HS-27A (cell line): Measurements from ENCODE around the gene TNFRSF11A.

Source experiments
- DNase-seq: peaks from one replicate; pipeline ENCODE4 v3.0.0-alpha.2; 2012; ENCODE audit warnings: low read depth, missing footprints

TNFRSF11A gene

DNA sequence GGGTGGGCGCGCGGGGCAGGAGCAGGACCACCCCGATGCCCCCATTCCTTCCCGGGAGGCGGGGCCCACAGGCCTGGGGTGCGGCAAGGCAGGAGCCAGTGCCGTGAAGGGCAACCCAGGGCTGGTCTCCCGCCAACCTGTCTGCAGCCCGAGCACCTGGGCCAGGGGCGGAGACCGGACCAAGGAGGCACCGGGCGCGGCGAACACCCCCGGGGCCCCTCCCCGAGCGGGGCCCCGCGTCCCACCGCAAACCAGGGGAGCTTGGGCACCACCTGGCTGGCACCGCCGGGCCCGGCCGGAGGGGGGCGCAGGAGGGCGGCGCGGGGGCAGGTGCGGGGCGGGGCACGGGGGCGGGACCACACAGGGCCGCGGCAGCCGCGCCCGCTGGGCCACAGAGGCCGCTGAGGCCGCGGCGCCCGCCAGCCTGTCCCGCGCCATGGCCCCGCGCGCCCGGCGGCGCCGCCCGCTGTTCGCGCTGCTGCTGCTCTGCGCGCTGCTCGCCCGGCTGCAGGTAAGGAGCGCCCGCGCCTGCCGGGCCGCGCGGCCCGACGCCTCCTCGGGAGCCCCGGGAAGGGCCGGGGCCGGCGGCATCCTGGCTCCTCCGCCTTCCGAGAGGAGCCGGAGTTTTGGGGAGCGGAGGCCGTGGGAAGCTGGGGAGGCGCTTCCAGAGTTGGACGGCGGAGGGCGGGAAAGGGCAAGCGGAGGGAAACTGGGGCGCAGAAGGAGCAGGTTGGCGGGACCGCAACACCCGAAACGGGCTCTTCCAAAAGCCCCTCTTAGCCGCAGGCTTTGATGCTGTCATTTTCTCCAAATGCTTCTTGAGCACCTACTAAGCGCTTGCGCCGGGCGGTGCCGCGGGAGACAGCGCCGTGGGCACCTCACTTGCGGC is at the start of gene TNFRSF11A:
TSS of gene TNFRSF11A (plus strand) at position 394 of the 889 bp plus-strand sequence. CDS start at position 437, 43 bp downstream.
- DNase-seq = no peak

- no peak for DNase-seq
Observed at GRCh38 chr18:62277045-62277444, 48.1 kb upstream of the TNFRSF11A start.

GRCh38 chr18:62279561-62279960 is 45.5 kb upstream of the TNFRSF11A start:
- DNase-seq = no peak

GRCh38 chr18:62280058-62280457 is 45.1 kb upstream of the TNFRSF11A start:
- no peak for DNase-seq

GRCh38 chr18:62280786-62281185 is 44.3 kb upstream of the TNFRSF11A start:
- DNase-seq = no peak

GRCh38 chr18:62281684-62282083 is 43.4 kb upstream of the TNFRSF11A start:
- DNase-seq = peak; percentile 56

DNA sequence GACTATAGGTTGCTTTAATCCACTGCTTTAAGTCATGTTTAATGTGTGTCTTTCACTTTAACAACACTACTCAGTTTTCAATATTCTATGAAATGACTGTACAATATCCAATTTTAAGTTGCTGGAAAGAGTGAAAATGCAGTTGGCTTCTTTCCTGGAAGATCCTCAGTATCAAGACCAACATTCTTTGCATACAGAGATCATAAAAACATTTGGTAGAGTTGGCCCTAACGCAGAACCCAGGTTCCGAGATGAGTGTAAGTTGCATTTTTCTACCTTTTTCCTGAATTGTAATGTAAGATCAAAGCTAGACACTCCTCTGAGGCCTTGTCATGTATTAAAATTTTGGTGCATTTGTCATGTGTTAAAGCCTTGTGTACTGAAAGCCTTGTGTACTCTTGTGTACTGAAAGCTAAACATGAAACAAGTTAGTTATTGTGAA is 42.9 kb upstream of the TNFRSF11A start:
- peak; percentile 38 for DNase-seq

DNA sequence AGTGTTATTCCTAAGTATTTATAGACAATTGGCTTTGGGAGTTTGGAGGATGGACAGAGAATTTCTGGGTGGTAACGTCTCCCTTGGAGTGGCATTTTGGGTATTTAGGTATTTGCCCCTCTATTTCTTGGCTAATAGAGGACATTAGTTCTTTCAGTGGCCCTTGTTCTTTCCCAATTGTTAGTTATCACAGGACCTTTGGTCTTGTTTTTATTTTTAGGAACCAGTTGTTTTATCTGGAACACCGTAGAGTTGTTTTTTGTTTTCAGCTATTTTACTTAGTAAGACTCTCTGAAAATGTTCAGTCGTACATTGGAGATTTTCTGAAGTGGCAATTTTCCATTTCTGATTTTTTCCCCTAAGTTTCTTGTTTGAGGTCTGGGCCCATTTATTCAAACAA is 40.5 kb upstream of the TNFRSF11A start:
- DNase-seq = no peak

DNA sequence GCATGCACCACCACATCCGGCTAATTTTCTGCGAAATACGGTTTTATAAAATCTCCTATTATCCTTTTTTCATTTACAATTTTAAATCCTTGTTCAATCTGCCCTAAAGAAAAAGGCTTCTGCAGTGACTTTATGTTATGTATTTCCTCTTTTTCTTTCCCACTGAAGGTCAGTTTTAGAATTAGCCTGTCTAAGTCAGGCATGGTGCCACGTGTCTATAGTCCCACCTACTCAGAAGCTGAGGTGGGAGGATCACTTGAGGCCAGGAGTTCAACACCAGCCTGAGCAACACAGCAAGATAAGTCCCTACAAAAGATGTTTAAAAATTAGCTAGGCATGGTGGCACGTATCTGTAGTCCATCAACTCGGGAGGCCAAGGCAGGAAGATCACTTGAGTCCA is 39.8 kb upstream of the TNFRSF11A start:
- no peak for DNase-seq

DNA sequence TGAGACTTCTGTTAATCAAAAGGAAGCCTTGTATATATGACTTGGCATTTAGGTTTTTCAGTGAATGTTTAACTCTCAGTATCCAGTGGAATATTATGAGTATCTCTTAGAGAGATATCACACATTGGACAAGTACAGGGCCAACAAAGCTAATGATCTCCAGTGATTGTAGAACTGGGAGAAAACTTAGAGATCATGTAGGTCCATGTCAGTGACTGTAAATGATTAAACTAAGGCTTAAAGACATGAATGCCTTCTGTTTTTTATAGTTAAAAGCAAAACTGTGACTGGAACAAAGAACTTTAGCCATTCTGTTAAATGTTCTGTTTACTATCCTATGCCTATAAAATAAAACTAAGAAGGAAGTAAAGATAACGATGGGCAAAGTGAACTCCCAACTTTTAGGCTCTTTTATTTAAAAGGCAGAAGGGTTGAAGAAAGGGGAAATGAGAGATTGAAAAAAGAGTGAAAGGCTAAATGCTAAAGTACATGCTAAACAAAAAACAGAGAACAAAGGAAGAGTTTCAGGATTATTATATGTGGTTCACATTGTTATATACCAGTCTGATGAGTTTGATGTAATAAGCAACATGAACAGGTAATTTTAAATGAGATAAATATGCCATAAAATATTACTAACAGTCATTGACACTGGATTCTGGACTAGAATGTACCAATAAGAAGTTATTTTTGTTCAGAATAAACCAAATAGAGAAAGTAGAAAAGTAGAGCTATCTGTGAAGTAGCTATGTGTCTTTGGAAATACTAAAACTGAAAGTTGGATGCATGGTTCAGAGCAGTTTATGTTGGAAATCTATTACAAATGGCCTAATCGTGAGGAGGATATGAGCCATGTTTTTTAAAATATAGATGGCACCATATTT is 37.1 kb upstream of the TNFRSF11A start:
- DNase-seq = no peak

GRCh38 chr18:62288665-62289008 is 36.5 kb upstream of the TNFRSF11A start:
- DNase-seq = no peak

GRCh38 chr18:62289047-62289446 is 36.1 kb upstream of the TNFRSF11A start:
- DNase-seq = no peak

DNA sequence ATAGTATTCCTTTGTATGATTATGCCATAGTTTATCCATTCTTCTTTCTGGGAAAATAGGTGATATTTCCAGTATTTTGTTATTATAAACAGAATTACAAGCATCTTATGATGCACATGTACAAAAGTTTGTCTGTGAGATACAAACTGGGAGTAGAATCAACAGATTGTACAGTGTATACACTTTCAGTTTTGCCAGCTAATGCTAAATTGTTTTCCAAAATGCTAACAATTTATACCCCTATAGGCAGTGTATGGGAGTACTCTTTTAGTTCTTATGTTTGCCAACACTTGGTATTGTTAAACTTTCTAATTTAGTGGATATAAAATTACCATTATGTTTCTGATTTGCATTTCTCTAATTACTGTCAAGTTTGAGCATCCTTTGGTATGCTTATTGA is 31.0 kb upstream of the TNFRSF11A start:
- DNase-seq = no peak

GRCh38 chr18:62300359-62300963 is 24.6 kb upstream of the TNFRSF11A start:
- DNase-seq = no peak

DNA sequence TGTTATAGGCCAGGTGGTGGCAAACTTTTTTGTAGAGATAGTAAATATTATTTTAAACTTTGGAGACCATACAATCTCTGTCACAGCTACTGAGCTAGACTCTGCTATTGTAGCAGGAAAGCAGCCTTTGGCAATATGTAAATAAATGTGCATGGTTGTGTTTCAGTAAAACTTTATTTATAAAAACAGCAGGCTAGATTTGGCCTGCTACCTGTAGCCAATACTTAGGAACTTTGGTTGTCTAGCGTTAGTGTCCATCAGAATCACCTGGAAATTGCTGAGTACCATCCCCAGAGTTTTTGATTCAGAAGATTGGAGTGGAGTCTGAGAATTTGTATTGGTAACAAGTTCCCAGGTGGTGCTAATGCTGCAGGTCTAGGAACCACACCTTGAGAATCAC is 23.8 kb upstream of the TNFRSF11A start:
- no peak for DNase-seq

- no peak for DNase-seq
Observed at GRCh38 chr18:62312851-62313250, 12.3 kb upstream of the TNFRSF11A start.

GRCh38 chr18:62318228-62319180 is 6.6 kb upstream of the TNFRSF11A start:
- no peak for DNase-seq

DNA sequence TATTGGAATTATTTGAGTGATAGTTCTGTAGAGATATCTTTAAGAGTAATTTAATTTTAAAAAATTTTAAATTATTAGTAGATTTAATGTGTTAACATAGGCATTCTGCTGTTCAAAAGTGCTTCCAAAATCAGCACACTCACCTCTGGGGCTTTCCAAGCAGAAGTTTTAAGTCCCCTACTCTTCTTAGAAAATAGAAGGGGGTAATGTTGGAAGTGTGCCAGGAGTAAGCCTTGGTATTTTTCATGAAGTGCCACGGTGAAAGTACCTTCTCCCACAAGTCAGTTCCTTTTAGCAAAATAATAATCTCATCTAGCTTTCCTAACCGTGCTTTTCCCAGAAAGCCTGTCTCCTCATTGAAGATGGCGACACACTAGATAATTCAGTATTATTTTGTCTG is 3.9 kb upstream of the TNFRSF11A start:
- DNase-seq = no peak

DNA sequence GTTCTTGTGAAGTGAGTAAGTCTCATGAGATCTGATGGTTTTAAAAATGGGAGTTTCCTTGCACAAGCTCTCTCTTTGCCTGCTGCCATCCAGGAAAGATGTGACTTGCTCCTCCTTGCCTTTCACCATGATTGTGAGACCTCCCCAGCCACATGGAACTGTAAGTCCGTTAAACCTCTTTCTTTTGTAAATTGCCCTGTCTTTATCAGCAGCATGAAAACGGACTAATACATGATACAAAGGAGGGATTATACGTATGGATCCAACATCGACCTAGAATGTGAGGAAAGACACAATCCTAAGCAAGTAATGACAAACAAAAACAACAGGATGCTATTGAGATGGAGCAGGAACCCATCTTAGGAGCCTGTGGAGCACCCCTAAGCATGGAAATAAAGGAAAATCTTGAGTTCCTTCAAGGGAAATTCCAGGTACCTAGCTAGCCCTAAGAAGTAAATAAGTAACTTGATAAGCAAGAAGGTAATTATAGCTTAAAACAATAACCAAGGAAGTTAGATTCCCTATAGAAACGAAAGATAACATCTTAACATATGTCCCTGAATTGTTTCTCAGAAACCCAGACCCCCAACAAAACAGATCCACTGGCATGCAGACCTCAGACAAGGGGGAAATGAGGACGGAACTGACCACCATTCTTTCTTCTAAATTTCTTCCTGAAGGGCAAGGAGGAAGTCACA is 1.5 kb upstream of the TNFRSF11A start:
- no peak for DNase-seq

GRCh38 chr18:62324181-62324828 is 805 bp upstream of the TNFRSF11A start:
- DNase-seq = no peak
